Measurements from ENCODE around the gene SKIDA1.

The SKIDA1 gene

DNA sequence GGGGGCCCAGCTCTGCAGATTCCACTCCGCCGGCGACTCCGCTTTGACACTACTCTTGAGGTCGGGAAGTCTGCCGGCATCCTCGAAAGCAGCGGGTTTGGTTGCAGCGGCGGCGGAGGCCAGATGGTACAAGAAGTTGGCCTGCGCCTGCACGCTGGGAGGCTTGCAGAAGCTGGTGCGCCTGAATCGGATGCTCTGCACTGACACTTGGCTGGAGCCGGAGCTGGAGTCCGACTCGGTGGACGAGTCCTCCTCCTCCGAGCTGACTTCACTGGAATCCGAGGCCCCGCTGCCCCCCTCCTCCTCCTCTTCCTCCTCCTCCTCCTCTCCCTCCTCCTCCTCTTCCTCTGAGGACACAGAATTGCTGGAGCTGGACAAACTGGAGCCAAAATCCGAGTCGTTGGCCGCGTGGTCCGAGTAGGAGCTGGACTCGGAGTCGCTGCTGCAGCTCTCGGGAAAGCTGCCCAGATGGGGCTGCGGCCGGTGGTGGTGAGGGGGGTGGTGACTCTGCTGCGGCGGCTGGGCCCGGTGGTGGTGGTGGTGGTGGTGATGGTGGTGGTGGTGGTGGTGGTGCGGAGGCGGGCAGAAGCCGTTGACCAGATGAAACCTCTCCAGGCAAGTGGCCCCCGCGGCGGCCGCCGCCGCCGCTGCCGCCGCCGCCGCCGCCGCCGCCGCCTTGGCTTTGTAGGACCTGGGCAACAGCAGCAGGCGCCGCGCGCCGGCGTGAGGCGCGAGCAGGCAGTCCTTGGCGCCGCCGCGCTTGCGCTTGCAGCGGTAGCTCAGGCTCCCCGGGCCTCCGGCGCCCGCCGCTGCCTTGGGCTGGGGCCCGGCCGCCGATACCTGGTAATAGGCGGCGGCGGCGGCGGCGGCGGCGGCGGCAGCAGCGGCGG, 9.0 kb downstream of the SKIDA1 start:
- peak in 1 of 2 donors; percentile 50 for DNase-seq

- DNase-seq: no peak
Measured at GRCh38 chr10:21515361-21516241, 9.9 kb downstream of the SKIDA1 start.

DNA sequence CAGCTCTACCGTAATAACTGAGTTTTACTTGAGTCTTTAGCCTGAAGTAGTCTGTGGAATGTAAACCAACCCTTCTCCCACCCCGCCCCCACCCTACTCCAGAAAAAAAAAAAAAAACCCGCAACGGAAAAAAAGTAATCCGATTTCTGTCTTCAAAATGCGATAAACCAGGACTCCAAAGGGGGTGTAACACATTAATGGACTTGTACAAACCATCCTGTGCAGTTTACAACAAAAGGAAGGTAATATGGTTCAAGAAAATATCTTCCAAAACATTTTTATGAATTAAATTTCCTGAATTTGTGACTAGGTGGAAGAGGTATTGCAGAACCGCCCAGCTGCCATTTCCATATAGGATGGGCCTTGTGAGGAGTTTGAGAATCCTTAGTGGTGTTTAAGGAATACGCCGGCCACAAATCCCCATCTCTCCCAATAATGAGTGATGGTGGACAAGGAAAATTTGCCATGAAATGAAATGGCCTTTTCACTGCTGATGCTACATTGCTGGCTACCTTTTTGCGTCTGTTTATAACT, 10.6 kb downstream of the SKIDA1 start:
- DNase-seq: no peak

DNA sequence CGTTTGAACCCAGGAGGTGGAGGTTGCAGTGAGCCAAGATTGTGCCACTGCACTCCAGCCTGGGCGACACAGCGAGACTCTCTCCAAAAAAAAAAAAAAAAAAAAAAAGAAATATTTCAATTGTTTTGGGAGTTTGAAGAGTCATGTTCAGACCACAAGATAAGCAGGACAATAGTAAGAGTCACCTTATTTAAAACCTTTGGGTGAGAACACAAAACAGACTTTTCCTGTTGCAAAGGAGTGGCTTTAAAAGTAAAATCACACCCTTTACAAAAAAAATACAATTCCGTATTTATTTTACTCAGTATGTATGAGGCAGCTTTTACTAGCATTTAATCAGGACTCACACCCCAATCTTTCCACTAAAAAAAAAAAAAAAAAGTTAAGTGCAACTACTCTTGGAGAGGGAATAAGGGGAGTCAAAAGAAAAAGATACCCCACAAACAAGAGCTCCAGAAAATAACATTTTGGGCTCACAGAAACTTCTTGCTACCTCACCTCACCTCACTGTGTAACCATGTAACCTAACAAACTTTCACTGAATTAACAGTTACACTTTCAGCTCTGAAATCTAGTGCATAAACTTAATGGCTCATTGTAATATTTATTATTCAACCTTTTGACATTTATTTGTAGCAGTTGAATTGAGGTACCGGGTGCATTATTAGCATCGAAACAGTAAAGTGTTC, 11.2 kb downstream of the SKIDA1 start:
- DNase-seq: no peak

- no peak for DNase-seq
Measured at GRCh38 chr10:21513405-21513788, 12.1 kb downstream of the SKIDA1 start.

DNA sequence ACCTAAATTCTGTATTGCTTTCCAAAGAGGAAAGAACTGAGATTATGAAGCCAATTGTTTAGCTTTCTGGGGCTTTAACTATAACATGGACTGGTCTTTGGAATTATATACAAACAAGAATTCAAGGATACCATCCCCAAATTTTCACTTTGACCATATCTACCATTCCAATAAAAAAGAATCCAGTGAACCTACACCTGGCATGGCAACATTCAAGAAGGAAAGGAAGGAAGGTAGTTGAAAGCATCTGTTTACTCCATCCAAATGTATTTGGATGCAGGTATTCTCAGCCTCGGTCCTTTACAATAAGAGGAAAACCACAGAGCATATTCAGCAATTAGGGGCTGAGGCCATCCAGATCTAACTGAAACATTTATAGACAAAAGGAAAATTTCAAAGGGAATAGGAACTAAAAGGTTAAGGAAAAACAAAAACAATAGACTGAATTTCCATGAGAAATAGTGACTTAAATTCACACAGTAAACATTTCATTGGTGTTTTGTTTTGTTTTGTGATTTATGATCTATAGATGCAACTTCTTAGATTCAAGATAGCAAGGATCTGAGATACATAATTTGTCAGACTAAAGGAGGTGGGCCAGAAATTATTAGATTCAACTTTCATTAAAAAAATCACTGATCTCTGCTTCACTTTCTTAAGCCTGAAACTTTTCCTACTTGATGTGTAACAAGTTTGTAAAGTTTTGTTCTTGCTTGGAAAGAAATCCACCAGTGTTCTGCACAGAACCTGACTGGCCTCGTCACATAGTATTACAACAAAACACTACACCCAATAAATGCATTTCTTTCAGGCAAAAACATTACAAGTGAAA, 12.7 kb downstream of the SKIDA1 start:
- DNase-seq: no peak

DNA sequence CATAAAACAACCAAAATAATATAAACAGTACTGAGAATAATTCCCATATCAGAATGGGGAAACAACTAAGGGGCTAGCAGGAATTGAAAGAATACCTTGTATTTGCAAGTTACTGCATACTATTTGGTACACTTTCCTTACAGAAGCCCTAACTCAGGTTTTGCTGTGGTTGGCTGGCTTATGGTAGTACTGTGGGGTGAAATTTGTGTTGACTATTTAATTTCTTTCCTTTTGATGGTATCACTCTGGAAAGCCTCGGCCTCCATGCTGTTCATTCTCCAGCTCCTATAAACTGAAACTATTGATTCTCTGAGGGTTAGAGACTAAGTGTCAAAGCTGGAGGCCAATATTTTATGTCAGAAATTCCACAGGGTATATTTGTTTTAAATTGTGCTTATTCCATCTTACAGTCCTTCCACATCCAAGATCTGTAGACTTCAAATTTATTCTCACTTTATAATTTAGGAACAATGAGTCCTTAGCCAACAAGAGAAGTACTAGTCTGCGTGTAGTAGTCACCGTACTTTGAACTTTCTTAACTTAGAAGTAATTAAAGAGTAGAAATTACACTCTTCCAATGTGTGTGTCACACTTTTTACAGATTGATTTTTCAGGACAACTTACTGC, 13.4 kb downstream of the SKIDA1 start:
- no peak for DNase-seq

DNA sequence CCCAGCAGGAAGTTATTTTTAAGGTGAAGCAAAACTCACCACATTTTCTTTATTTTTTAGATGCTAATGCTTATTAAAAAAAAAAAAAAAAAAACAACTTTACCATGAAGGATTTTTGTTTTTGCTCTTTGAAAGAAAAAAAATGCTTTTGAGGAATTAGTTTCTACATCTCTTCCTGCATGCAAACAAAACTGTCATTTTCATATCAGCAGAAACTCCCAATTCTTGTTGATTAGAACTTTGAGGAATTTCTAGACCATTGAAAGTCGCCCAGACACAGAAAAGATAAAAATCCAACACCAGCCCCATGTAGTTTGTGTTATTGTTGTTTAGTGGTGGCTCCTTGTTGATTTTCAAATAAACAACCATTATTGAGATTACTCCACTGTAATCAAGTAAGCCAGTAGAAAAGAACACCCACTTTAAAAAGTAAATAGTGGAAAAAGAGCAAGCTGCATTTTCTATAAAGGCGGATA, 14.3 kb downstream of the SKIDA1 start:
- no peak for DNase-seq

GRCh38 chr10:21510241-21511094, 15.0 kb downstream of the SKIDA1 start:
- no peak for DNase-seq

DNA sequence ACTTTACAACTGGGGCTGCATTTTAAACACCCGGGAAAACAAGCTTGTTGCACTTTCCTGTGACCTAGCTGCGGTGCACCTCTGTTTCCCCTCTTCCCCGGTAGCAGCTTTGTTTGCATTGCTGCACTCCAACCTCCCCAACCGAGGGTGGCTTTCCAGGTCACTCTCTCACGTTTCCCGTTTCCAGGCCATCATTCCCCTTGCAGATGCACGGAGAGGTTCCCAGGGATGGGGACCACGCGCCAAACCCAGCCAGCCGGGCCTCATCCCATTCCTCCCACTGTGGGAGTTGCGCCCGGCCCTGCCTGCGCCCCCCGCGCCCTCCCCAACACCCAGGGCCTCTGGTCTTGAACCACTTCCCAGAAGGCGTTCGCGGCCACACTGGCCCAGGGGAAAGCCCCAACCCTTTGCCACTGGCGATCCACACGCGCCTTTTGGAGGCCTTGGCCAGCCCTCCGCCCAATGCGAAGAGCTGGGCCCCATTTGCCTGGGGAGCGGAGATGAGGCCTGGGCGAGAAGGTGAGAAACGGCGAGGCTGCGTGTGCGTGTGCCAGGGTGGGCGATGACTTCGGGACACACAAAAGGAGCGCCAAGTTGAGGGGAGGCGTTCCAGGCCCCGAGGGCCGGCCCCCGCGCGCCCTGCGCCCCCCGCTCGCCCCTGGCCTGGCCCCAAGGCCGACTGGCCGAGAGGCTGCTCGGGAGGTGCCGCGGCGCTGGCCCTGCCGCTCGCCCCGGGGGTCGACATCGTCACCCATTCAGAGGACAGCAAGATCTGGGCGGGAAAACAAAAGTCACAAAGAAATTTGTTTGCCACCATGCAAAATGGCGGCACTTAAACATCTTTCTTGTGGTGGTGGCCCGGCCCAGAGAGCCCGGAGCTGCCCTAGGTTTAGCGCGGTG, 15.9 kb downstream of the SKIDA1 start:
- DNase-seq: no peak

GRCh38 chr10:21508706-21509331, 16.7 kb downstream of the SKIDA1 start:
- DNase-seq: no peak

DNA sequence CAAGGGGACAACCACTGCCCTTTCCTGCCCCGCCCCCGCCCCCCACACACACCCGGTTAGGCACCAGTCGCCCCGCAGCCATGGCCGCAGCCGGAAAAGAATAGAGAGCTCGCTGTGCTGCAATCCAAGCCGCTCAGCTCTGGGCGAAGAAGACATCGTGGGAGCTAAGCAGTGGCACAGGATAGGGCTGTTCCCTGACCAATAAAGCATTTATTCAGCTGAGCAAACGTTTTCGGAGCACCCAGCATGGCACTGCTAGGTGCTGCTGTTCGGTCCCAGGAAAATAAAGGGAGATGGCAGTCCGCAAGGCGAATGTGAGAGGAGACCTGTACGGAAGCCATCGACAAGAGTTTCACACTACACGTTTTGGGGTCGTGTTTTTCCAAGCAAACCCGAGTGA, 18.3 kb downstream of the SKIDA1 start:
- no peak for DNase-seq

DNA sequence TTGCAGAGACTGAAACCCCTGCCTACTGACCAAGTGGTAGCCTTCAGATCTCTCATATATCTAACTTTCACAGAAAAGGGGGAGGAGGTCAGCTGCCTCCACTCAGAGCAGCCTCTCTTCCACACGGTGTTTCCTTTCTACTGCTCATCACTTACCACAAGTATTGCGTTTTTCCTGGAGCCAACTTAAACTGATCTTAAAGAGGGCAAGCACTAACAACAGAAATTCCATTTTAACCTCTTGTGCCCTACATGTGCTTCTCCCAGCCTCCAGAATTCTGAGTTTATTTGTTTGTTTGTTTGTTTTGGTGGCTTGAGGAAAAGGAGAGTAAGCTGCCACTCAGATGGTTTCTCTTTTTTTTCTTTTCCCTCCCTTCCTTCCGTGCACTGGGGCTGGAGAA, 19.1 kb downstream of the SKIDA1 start:
- no peak for DNase-seq

DNA sequence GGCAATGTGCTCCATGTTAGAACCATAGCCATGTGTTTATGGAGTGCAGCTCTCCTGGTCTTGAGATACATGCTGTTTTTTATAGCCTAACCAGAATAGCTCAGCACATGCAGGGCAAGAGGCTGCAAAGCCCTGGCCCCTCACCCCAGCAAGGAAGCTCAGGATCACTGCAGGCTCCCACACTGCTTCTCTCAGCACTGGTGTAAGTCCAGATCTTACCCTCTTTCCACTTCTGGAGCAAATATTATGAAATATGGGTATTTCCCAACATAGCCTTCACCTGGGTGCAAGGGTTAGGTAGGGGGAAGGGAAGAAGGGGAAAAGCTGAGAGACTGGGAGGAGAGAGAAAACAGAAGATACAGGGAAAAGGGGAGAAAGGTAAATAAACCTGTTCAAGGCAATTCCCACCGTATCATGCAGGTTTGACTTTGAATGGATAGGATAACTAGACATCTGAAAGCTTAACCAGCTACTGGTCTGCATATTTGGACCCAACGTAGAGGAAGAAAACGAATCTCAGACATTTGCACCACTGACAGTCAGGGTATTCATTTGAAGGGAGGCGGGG, 19.7 kb downstream of the SKIDA1 start:
- no peak for DNase-seq

- no peak for DNase-seq
Measured at GRCh38 chr10:21503542-21503941, 21.9 kb downstream of the SKIDA1 start.

- DNase-seq: no peak
Measured at GRCh38 chr10:21502348-21502740, 23.1 kb downstream of the SKIDA1 start.

DNA sequence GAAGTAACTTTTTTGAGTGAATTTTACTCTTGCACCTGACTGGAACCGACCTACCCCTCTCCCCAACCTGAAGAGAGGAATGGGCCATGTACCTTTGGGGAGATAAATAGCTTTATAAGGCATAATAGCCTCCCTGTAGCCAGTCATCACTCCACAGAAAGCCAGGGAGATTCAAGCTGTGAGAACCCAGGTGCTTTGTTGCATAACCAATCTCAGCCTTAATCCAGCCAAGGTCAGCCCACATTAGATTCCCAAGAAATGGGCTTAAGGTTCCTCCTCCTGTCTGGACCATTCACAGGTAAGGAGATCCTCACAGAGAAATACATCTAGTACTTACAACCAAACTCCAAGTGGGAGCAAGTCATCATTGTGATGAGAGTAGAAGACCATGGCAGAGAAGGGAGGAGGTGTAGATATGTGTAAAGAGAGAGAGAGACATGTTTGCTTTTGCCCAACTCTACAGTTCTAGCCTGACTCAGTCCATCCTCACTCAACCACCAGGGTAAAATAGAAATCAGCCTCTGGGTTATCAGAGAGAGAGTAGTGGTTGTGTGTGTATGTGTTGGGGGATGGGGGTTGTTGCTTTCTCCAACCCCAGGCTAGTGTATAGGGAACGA, 23.6 kb downstream of the SKIDA1 start:
- no peak for DNase-seq

DNA sequence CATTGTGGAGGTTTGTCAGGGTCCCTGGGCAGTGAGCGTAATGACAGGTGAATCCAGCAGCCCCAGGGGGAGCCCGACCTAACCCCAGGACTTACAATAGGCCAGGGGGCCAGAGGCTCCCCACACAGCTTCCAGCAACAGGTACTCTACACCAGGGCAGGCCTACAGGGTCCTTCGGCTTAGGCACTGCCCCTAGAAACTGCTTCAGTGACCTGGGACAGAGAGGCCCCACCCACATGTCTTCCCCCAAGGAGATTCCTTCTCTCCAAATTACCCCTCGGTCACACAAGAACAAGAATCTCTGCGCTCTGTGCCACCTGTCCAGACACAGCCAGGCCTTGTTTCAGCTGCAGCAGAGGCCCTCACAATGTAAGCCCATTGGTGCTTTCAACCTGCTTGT, 24.4 kb downstream of the SKIDA1 start:
- DNase-seq: no peak
